Measurements from ENCODE around the gene BPIFB1.

The BPIFB1 gene

DNA sequence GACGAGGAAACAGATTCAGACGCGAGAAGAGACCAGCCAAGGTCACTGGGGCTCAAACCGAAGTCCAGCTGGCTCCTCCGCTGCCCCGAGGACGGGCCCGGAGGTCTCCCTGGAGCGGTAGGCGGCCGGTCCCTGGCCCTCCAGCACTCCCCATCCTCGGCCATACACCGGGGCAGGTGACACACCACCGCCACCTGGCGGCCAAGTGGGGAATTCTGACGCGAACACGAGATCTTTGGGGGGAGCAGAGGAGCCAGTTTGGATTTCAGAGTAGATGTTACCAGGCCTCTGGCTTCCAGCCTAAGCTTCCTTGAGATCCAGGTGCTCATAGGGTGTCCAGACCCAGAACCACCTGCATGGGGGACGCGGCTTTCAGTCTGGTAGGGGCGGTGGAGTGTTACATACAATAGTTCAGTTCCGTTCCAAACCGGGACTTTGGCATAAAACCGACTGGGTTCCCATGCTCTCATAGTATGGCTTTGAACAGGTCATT, 16.1 kb downstream of the BPIFB1 start:
- DNase-seq, result peak; percentile 26

DNA sequence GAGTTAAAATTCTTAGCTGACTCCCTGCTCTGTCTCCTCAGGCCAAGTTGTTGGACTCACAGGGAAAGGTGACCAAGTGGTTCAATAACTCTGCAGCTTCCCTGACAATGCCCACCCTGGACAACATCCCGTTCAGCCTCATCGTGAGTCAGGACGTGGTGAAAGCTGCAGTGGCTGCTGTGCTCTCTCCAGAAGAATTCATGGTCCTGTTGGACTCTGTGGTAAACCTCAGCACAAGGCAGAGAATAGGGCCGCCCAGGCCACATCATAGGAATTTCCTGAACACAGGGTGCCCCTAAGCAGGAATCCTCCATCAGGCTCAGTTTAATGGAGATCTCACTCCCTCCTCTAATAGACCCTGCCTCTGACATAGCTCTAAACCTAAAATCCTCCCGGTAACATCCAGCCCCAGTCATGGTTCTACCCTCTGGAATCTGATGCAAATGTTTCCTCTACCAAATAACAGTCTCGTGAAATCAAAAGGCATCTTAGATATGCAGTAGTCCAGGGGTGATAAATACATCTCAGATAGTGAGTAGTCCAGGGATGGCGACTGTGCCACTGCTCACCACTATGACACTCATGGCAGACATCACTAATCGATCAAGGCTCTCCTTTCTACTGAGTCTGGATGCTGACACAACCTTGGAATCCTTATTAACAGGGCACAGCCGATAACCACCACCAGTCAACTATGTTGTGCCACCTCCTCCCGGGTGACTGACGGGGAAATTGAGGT, 18.3 kb downstream of the BPIFB1 start:
- no peak for DNase-seq

DNA sequence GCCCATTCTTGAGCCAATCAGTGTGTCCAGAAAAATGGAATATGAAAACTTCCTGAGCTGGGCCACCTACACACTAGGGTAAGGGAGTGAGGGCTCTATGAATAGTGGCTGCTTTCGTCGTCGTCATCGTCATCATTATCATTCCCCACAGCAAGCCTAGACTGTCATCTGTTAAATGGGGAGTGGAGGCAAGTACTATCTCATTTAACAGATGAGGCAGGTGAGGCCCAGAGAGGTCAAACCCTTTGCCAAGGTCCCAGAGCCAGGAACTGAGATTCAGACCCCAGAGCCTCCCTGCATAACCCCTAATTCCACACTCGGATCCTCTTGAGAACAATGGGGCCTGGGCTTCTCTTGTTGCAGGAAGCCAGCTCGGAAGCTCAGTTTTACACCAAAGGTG, 20.6 kb downstream of the BPIFB1 start:
- no peak for DNase-seq

DNA sequence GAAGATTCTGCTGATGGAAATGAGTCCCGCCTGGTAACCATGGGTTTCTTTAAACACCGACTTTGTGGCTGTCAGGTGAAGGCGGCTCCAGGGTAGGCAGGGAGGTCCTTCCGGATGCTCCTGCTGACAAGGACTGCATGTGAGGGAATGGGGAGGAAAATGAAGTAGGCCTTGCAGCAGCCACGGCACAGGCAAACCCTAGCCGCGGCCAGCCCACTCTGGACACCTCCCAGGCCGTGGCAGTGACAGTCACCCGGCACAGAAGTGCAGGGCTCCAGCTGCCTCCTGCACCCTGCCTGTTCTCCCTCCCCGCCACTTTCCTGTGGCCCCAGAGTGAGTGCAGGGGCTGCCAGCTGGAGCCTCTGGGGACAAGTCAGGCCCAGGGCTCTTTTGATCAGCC, 21.0 kb downstream of the BPIFB1 start:
- no peak for DNase-seq

DNA sequence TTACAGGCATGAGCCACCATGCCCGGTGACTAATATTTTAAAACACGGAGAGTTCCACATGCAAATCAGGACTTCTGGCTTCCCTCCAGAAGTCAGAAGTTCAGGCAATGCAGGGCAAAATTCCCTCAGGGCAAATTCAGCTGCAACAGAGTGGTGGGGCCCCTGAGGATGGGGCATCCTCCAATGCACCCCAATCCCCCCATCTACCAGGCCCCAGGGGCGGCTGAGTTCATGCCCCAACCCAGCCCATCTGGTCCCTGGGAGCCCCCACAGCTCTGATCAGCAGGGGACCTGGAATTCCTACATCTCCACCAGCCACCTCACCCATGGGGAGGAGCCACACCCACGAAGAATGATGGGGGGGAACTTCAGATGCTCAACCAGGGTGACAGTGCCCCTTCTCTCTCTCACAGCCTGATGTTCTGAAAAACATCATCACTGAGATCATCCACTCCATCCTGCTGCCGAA, 22.6 kb downstream of the BPIFB1 start:
- no peak for DNase-seq

DNA sequence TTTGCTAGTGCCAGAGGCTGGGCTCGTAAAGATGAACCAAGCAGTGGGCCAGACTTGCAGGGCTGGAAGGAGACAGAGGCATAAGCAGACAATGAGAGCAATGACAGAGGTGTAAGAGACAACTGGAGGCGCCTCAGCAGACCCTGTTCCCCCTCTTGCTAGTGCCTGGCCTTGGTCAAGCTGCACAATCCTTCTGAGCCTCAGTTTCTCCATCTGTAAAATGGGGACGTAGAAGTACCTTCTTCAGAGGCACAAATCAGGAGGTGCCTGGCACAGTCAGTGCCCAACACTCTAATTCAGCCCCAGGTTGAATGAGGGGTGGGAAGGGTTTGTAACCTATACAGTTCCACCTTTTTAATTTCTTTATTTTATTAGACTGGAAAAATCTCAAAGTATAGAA, 23.2 kb downstream of the BPIFB1 start:
- no peak for DNase-seq

DNA sequence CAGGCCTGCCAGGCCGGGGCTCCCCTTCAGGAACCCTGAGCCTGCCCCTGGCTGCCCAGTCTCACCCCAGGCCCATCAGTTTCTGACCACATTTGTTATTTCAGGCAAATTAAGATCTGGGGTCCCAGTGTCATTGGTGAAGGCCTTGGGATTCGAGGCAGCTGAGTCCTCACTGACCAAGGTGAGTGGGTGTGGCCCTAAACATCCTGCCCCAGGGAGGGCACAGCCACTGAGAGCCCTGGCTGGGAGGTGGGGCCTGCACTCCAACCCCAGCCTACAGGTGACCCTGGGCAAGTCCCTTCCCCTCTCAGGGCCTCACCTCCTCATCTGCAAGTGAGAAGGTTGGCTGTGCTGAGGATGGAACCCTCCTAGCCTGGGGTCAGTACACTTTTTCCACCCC, 23.8 kb downstream of the BPIFB1 start:
- DNase-seq, result no peak

DNA sequence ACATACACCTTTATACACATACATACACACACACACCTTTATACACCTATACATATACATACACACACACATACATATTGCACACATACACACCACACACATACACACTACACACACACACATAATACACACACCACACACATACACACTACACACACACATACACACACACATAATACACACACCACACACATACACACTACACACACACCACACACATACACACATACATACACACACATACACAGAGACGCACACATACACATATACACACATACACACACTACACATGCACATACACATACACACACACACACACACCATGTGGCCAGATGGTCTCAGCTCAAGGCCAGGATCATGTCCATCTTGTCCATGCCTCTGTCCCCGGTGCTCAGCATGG, 25.7 kb downstream of the BPIFB1 start:
- no peak for DNase-seq

DNA sequence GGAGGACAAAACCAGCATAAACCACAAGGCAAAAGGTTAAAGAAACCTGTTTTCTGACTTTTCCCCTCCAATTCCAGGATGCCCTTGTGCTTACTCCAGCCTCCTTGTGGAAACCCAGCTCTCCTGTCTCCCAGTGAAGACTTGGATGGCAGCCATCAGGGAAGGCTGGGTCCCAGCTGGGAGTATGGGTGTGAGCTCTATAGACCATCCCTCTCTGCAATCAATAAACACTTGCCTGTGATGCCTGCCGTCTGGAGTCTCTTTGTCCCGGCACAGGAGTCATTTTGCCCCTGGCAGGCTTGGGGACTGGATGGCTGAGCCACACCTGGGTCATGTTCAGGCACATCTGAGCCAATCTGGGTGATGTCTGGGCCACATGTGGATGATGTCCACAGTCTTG, 26.6 kb downstream of the BPIFB1 start:
- DNase-seq, result no peak

DNA sequence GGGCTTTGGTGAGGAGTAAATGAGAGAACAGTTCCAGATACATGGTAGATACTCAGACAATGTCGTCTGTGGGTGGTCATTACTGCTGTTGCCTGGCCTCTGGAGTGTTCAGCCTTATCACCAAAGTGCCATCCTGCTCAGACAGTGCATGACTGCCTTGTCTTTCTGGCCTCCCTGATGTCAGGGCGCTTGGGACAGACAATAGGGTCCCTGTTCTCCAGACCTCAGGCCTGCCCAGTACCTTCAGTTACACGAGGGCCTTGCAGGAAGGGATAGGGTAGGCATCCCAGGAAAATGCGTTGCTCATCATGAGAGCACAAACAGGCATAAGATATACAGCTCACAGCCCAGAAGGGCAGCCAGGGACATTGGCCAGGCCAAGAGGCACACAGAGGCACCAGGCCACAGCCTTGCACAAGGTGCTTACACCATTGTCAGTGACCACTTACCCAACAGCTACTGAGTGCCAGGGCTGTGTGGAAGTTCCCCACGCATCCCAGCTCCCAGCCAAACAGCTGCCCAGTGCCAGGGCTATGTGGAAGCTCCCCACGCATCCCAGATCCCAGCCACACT, 27.4 kb downstream of the BPIFB1 start:
- DNase-seq, result no peak

DNA sequence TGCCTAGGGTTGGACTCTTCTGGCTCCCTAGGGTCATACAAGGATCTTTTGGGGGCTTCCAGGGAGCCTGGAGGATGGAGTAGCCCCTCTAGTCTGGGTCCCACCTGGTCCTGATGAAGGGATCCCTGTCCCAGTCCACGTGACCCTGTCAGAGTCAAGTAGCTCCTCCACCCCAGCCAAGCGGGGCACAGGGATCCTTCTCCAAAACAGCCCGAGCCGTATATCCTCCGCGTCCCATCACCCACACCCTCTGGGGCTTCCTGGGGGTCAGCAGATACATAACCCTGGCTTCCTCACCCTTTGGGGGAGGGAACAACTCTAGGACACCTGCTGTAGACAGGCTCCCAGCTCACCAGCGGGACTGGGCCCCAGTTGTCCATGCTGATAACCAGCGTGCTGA, 28.0 kb downstream of the BPIFB1 start:
- no peak for DNase-seq

DNA sequence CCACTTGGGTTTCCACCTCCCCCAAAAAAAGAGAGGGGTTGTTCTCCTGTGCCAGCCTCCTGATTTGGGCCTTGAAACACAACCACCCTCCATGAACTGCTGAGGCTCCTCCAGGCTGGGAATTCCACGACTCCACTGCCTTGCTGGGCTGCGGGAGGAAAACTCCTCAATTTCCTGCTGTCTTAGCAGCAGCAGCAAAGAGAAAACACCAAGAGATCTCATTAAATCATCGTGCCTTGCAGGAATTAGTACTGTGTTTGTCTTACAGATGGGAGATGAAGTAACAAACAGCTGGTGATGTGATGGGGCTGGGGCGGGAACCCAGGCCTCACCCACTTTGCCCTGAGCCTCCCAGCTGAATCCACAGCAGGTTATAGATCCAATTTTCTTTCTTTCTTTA, 29.0 kb downstream of the BPIFB1 start:
- DNase-seq, result no peak

DNA sequence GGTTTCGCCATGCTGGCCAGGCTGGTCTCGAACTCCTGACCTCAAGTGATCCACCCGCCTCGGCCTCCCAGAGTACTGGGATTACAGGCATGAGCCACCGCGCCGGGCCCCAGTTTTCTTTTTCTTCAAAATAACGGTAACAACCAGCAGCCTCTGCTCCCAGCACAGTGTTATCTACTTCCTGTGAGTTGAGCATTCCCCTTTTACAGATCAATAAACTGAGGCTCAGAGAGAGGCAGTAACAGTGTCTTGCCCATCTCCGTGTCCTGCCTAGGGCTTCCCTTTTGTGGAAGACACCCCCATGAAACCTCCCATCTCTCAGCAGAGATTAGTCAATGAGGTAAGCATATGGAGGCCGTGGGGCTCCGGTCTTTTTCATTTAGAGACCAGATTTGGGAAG, 29.6 kb downstream of the BPIFB1 start:
- no peak for DNase-seq

DNA sequence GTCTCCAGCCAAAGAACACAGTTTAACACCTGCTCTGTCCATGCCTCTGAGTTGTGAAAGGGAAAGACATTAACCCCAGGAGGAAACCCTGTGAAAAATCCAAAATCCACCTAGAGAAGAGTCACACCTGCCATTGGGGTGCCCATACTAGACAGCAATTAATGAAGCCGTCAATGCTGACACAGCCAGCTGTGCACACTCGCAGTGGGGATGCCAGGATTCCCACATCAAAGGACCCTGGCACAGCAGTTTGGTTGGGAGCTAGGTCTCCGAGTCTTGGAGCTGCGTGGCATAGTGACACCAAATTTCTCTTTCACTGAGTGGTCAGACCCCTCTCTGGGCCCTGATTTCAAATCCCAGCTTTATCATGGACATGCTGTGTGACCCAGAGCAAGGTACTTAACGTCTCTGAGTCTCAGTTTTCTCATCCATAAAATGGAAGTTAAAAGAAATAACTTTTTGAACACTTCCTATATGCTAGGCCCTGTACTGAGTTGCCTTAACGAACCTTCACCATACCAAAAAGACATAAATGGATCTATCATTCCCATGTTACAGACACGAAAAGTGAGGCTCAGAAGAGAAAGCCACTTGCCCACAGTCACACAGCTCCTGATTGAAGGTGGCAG, 30.8 kb downstream of the BPIFB1 start:
- no peak for DNase-seq

DNA sequence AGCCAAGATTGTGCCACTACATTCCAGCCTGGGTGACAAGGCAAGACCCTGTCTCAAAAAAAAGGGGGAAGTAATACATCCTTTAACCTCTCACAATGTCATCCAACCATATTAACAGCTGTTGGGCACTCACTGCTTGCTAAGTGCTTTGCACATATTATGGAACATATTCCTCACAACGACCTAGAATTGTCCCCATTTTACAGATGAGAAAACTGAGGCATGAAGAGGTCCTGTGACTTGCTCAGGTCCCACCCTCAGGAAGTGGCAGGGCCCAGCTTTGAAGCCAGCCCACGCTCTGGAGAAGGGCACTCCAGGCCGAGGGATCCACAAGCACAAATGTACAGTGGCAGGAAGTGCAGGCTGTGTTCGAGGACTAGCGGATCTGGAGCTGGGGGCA, 33.3 kb downstream of the BPIFB1 start:
- no peak for DNase-seq

DNA sequence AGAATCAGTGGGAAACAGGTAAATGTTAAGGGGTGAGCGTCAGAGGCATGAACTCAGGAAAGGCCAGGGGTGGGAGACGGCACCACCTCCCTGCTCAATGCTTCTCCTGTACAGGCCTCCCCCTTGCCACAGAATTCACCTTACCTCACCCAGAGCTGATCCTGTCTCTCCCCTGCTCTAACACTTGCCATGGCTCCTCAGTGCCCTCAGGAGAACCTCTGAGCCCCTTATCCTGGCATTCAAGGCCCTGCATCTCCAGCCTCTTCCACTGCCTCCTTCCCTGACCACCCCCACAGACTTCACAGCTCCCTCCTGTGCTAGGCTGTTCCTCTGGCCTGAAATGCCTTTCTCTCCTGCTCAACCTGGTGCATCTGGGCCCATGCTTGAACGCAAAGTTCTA, 33.9 kb downstream of the BPIFB1 start:
- DNase-seq, result no peak

DNA sequence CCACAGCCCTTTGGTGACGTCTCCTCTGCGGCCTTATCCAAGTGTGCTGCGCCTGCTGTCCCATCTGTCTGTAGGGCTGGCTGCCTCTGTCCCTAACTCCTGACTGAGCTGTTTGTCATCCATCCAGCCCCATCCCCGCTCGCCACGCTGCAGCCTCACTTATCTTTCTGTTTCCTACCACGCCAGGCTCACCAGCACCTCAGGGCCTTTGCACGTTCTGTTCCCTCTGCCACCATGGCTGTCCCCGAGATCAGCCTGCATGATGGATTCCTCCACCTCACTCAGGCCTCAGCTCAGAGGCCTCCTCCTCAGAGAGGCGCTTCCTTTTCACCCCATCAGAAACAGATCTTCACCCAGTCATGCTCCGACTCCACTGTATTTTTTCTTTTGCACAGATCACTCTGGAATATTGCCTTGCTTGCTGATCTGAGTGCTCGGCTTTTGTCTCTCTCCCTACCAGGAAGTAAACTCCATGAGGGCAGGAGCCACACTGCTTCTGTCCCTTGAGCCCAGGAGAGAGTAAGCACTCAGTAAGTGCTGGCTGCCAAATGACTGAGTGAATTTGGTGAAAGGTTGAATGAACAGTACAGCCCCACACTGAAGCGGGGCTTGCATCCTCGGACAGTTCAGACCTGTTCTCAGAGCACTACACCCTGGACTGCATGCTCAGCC, 34.5 kb downstream of the BPIFB1 start:
- no peak for DNase-seq

DNA sequence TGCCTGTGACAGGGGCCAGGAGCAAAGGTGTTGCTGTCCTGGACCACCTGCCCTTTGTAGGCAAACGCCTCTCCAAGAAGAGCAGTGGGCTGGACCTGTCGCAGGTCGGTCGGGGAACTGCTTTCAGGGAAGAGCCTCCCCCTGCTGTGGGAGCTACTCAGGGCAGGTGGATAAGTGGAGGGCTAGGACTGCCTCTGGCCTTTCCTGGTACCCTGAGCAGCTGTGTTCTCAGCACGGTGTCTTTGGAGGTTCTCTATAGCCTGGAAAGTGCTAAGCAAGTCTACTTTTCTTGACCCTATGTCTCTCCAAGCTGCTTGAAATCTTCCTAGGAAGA, 35.0 kb downstream of the BPIFB1 start:
- DNase-seq, result no peak

DNA sequence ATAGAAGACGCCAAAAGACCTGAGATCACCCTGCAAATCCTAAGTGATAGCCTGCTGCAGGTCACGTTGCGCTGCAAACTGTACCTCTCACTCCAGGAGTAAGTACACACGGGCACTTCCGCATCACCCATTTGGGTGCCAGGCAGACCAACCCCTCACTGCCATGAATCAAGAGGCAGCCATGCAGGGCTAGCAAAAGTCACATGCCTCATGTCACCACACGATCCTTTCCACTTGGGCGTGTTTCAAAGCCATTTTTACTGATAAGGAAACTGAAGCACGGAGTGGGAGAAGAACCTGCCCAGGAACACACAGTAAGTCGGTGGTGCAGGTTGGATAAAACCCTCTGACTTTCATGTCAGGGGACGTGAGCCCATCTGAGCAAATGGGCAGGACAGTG, 37.0 kb downstream of the BPIFB1 start:
- no peak for DNase-seq

DNA sequence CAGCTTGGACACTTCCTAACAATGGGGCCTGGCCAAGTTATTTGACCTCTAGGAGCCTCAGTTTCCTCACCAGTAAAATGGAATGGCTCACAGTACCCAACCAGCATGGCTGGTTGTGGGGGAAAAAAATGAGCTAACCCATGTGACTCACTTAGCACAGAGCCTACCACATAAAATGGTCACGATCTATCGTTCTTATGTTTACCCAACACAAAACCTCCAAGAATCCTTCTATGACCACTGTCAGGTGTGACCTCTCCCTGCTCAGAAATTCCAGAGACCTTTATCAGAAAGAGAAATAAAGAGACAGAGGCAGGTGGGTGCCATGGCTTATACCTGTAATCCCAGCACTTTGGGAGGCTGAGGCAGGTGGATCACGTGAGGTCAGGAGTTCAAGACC, 39.4 kb downstream of the BPIFB1 start:
- no peak for DNase-seq

DNA sequence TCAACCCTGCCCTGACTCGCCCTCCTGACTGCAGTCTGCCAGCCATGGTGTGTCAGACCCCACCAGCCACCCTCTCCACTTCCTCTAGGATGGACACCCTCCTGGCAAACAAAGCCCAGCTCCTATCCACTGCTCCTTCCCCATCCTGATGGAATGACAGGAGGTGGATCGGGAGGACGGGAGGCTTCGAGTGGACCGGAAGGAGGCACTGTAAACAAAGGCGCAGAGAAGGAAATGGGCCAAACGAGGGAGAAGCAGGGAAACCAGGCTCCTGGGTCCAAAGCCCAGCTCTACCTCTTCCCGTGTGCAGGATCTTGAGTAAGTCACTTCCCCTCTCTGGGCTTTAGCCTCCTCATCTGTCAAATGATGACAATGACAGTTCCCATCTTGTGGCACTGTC, 40.2 kb downstream of the BPIFB1 start:
- DNase-seq, result no peak

DNA sequence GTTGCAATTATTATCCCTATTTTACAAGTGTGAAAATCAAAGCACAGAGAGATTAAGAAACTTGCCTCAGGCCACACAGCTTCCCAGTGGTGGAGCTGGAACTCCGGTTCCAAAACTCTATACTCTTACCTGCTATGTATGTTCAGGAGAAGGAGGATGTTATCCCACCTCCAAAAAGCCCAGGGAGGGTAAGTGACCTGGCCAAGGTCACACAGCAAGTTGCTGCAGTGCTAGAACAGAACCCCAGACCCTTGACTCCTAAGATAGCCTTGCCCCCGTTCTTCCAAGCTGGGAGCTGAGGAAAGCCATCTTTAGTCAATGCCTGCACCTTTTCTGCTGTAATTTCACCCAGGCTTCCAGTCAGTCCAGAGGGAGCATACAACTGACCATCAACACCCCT, 42.3 kb downstream of the BPIFB1 start:
- no peak for DNase-seq

DNA sequence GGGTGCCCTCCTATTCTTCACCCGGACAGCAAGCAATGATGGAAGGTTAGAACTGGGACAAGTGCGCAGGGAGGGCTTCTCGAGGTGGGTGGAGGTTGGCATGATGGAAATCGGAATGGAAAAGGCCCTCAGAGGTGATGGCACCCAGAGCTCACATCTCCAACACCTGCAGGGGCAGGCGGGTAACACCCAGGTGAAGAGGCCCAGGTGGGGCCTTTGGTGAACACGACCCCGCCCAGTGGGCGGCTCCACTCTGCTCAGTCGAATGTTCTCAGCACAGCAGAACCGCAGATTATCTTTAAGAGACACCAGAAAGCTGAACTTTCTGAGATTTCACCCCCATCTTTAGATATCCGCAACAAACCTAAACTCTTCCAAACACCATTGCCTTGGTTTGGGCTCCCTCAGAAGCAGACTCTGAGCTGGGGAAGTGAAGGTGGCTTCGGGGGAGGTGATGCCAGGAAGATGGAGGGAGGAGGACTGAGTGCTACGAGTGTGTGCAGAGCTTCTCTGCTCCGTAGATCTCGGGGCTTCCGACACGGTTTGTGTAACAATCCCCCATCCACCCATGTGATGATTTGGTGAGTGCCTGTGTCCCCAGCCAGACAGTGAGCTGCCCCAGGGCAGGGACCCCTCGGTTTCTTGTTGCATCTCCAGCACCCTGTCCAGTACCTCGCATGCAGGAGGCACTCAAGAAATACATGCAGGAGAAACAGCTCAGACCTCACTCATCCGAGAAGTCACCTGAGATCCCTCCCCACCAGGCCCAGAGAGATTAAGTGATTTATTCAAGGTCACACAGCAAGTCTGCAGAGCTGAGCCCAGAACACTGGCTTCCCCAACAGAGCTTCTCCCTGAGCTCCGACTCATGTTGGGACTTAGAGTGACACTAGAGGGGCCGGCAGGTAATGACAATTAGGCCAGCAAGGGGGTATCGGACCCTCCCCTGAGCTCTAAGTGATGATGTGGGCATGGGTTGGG, 45.4 kb downstream of the BPIFB1 start:
- DNase-seq, result no peak
